Lung (tissue), 12 donors: ENCODE data around the gene SMPD2. TPM values are rescaled to one million over a fixed set of nuclear protein-coding genes. Genes with fewer than 3 reads are reported as not detected.

Source experiments
- ATAC-seq: fragments of 200-7000 bp; cut with Tn5 transposase; one replicate; pipeline ENCODE4 v1.9.1; 2020; ENCODE audit warnings: moderate number of reproducible peaks; ENCODE audit not compliant: insufficient read depth, low FRiP score
- DNase-seq, 3 donors: peaks; one replicate each; pipeline ENCODE4 v3.0.0-alpha.2; 2013 to 2017
- H3K27ac ChIP-seq, 2 donors: one replicate each; pipeline ENCODE4 v1.5.1; 2013; ENCODE audit warnings: mild to moderate bottlenecking in 2 of 2, moderate library complexity in 2 of 2, control low read depth in 1 of 2, inconsistent platforms in 1 of 2, low read depth in 1 of 2, low read length in 1 of 2
- H3K27me3 ChIP-seq, 3 donors: one replicate each; pipeline ENCODE4 v1.5.1; 2013; ENCODE audit warnings: low read length in 2 of 3; ENCODE audit not compliant: control insufficient read depth in 3 of 3, insufficient read depth in 3 of 3
- H3K36me3 ChIP-seq, 4 donors: one replicate each; pipeline ENCODE4 v1.5.1; 2013; ENCODE audit warnings: low read length in 4 of 4, mild to moderate bottlenecking in 1 of 4, moderate library complexity in 1 of 4; ENCODE audit not compliant: control insufficient read depth in 4 of 4, insufficient read depth in 4 of 4
- H3K4me1 ChIP-seq, 5 donors: one replicate each; pipeline ENCODE4 v1.5.1; 2013; ENCODE audit warnings: low read length in 5 of 5, mild to moderate bottlenecking in 2 of 5, moderate library complexity in 1 of 5; ENCODE audit not compliant: control insufficient read depth in 5 of 5, insufficient read depth in 5 of 5
- H3K4me3 ChIP-seq: one replicate; pipeline ENCODE4 v1.5.1; 2013; ENCODE audit warnings: mild to moderate bottlenecking, control low read depth, moderate library complexity
- H3K9ac ChIP-seq, 2 donors: one replicate each; pipeline ENCODE4 v1.5.1; 2013; ENCODE audit warnings: low read length in 2 of 2, control low read depth in 1 of 2; ENCODE audit not compliant: insufficient read depth in 1 of 2
- H3K9me3 ChIP-seq, 4 donors: one replicate each; pipeline ENCODE4 v1.5.1; 2013; ENCODE audit warnings: low read length in 3 of 4, mild to moderate bottlenecking in 1 of 4, moderate library complexity in 1 of 4; ENCODE audit not compliant: control insufficient read depth in 4 of 4, insufficient read depth in 3 of 4
- CTCF ChIP-seq: IDR thresholded peaks from 2 replicates; pipeline ENCODE4 v1.5.1; 2012; ENCODE audit warnings: mild to moderate bottlenecking; ENCODE audit errors: control extremely low read depth, extremely low read depth
- WGBS, 2 donors: extraction: QIAGEN DNeasy Blood & Tissue Kit; methylation state at CpG; one replicate each; pipeline ENCODE4 v1.1.7; 2013; 5-methylcytosine and 5-hydroxymethylcytosine counted together
- polyA plus RNA-seq, 2 donors: library from polyadenylated mRNA; stranded (reverse); fragments of 200-250 nt; gene quantifications; one replicate each; pipeline ENCODE4 v1.2.1, GENCODE V29; 2013
- total RNA-seq, 2 donors: library from RNA; depleted of rRNA in 1 of 2; stranded (reverse); fragments of >200 nt in 1 of 2; gene quantifications; one replicate each; pipeline ENCODE4 v1.2.1, GENCODE V29; 2014 to 2021
- donor health status: control.
- donor health status: control.
- donor health status: Bipolar disorder and iron deficiency.
- donor health status: healthy.
- donor health status: DM: yes; HTN: yes; CAD: no.

Gene SMPD2
- total and polyA plus RNA-seq, 4 donors = 17.4 to 22.8 (median 19.9) TPM

GRCh38 chr6:109480993-109481480, 40.5 kb downstream of the SMPD2 start:
- no peak for TF ChIP-seq CTCF
- DNase-seq = no peak
- no peak for ATAC-seq
- H3K4me3 ChIP-seq = no peak overlapping the region
- H3K9ac ChIP-seq = no peak overlapping the region
- peaks cover 9 to 15% (median 12%) of the 10 kb centered on the region in 4 donors for H3K36me3 ChIP-seq
- no peak overlapping the region for H3K27ac ChIP-seq
- 93 to 97% methylated on average over 7 of the region's 7 CpGs for WGBS, 2 donors
- H3K9me3 ChIP-seq = no peaks in the 10 kb centered on the region
- H3K27me3 ChIP-seq = no peaks in the 10 kb centered on the region
- peaks cover 8 to 41% (median 20%) of the 10 kb centered on the region in 5 donors for H3K4me1 ChIP-seq

- Histone ChIP-seq H3K9ac (peak within 1 kb of the TSS; percentile 55 to 56), H3K27ac (peak within 1 kb of the TSS; percentile 76 to 84), H3K4me1 (peaks cover 7 to 34% (median 14%) of the 10 kb centered on the region in 5 donors), H3K9me3 (no peaks in the 10 kb centered on the region), H3K27me3 (no peaks in the 10 kb centered on the region), H3K4me3 (peak within 1 kb of the TSS; percentile 72), H3K36me3 (peaks cover 4 to 10% (median 9%) of the 10 kb centered on the region in 4 donors)
- 1 to 2% methylated on average over 39 to 95 of the region's 97 CpGs for WGBS, 2 donors
- TF ChIP-seq CTCF = no peak
- ATAC-seq = peak; percentile 94
- peak; percentile 92 to 94 (median 94) for DNase-seq
Observed at GRCh38 chr6:109482905-109483734, 42.6 kb downstream of the SMPD2 start, which contains the start of gene ZBTB24. ZBTB24 (minus strand) TSS chr6:109483219; CDS start chr6:109482026, 1,193 bp downstream.

GRCh38 chr6:109483735-109484057, 43.2 kb downstream of the SMPD2 start:
- Histone ChIP-seq H3K36me3 (peaks cover 4 to 10% (median 9%) of the 10 kb centered on the region in 4 donors), H3K9ac (peak overlapping the region in 1 of 2 donors; percentile 56), H3K27me3 (no peaks in the 10 kb centered on the region), H3K4me3 (peak overlapping the region; percentile 13), H3K27ac (peak overlapping the region in 1 of 2 donors; percentile 16), H3K4me1 (peaks cover 7 to 34% (median 14%) of the 10 kb centered on the region in 5 donors), H3K9me3 (no peaks in the 10 kb centered on the region)
- ATAC-seq = no peak
- WGBS, 2 donors = 2 to 5% methylated on average over 6 of the region's 6 CpGs
- no peak for TF ChIP-seq CTCF
- peak in 2 of 3 donors; percentile 68 to 76 for DNase-seq
